SK-N-SH treated with all-trans-retinoic acid at 6 μM for 48 hours (cell line): ENCODE measurements around the gene CRAT.

Experiments used
- ATAC-seq: fragments of 200-7000 bp; cut with Tn5 transposase; 3 replicates; pipeline ENCODE4 v1.9.1; 2020; ENCODE audit warnings: mild to moderate bottlenecking, moderate library complexity
- ARNTL ChIP-seq: fragments of 450-650 bp; formaldehyde crosslinking; IDR thresholded peaks from 2 replicates; pipeline ENCODE4 v1.5.0; 2020; ENCODE audit warnings: low read depth, mild to moderate bottlenecking, moderate library complexity, borderline replicate concordance
- CSDC2 ChIP-seq: fragments of 250-450 bp; sonication (Bioruptor Pico); IDR thresholded peaks from 2 replicates; pipeline ENCODE4 v1.5.0; 2020; ENCODE audit warnings: mild to moderate bottlenecking, moderate library complexity
- ESRRG ChIP-seq: fragments of 250-450 bp; sonication (Bioruptor Pico); IDR thresholded peaks from 2 replicates; pipeline ENCODE4 v1.6.1; 2021; ENCODE audit warnings: mild to moderate bottlenecking
- GLIS3 ChIP-seq: fragments of 250-450 bp; sonication (Bioruptor Pico); IDR thresholded peaks from 2 replicates; pipeline ENCODE4 v1.5.0; 2020; ENCODE audit warnings: mild to moderate bottlenecking, moderate library complexity
- ISL1 ChIP-seq: fragments of 250-450 bp; sonication (Bioruptor Pico); IDR thresholded peaks from 2 replicates; pipeline ENCODE4 v2.1.2; 2022; ENCODE audit warnings: mild to moderate bottlenecking, moderate library complexity
- OSR1 ChIP-seq: fragments of 250-450 bp; sonication (Bioruptor Pico); IDR thresholded peaks from 2 replicates; pipeline ENCODE4 v1.8.0; 2022; ENCODE audit warnings: moderate library complexity, mild to moderate bottlenecking, inconsistent platforms
- RARB ChIP-seq: fragments of 250-450 bp; sonication (Bioruptor Pico); IDR thresholded peaks from 2 replicates; pipeline ENCODE4 v1.8.0; 2021; ENCODE audit warnings: mild to moderate bottlenecking, moderate library complexity
- SNAI2 ChIP-seq: fragments of 250-450 bp; sonication (Bioruptor Pico); IDR thresholded peaks from 2 replicates; pipeline ENCODE4 v1.5.0; 2020; ENCODE audit warnings: mild to moderate bottlenecking, moderate library complexity
- TCF4 ChIP-seq: fragments of 250-450 bp; sonication (Bioruptor Pico); IDR thresholded peaks from 2 replicates; pipeline ENCODE4 v1.8.0; 2021; ENCODE audit warnings: mild to moderate bottlenecking, moderate library complexity, borderline replicate concordance
- ZC3H10 ChIP-seq: fragments of 250-450 bp; sonication (Bioruptor Pico); IDR thresholded peaks from 2 replicates; pipeline ENCODE4 v1.5.1; 2021; ENCODE audit warnings: mild to moderate bottlenecking, moderate library complexity
- ZFP30 ChIP-seq: fragments of 450-650 bp; formaldehyde crosslinking; IDR thresholded peaks from 2 replicates; pipeline ENCODE4 v1.5.0; 2022; ENCODE audit warnings: mild to moderate bottlenecking, moderate library complexity
- ZNF70 ChIP-seq: fragments of 450-650 bp; formaldehyde crosslinking; IDR thresholded peaks from 2 replicates; pipeline ENCODE4 v1.5.0; 2020; ENCODE audit warnings: mild to moderate bottlenecking, moderate library complexity
- TF ChIP-seq, protein P1 (sequence below): fragments of 250-450 bp; sonication (Bioruptor Pico); IDR thresholded peaks from 2 replicates; pipeline ENCODE4 v1.8.0; 2020; ENCODE audit warnings: mild to moderate bottlenecking, moderate library complexity, borderline replicate concordance
- TF ChIP-seq, protein P2 (sequence below): fragments of 250-450 bp; sonication (Bioruptor Pico); IDR thresholded peaks from 2 replicates; pipeline ENCODE4 v1.8.0; 2021; ENCODE audit warnings: low read depth, mild to moderate bottlenecking, moderate library complexity, borderline replicate concordance
- TF ChIP-seq, protein P3 (sequence below): fragments of 250-450 bp; sonication (Bioruptor Pico); IDR thresholded peaks from 2 replicates; pipeline ENCODE4 v1.5.0; 2020; ENCODE audit warnings: mild to moderate bottlenecking, moderate library complexity
- TF ChIP-seq, protein P4 (sequence below): fragments of 250-450 bp; sonication (Bioruptor Pico); IDR thresholded peaks from 2 replicates; pipeline ENCODE4 v1.5.1; 2021; ENCODE audit warnings: mild to moderate bottlenecking, moderate library complexity
- TF ChIP-seq, protein P5 (sequence below): fragments of 250-450 bp; sonication (Bioruptor Pico); IDR thresholded peaks from 2 replicates; pipeline ENCODE4 v1.5.1; 2020; ENCODE audit warnings: low read depth, mild to moderate bottlenecking, moderate library complexity

CRAT gene

DNA sequence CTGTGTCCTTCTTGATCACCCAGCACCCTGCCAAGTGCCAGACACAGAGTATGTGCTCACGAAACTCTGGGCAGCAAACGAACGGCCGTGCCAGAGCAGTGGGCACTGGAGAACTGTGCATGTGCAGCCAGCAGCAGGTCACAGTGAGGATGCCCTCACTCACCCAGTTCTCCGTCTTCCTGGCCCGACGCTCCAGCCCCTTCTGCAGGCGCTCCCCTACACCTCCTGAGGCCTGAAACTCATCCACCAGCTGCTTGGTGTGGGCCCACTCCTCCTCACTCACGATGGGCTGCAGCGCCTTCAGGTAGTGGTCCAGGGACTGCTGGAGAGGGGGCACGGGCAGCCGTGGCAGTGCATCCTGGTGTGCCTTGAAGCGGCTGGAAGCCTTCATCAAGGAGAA, 2.9 kb downstream of the CRAT start:
- TF ChIP-seq ARNTL (no peak), ISL1 (CRISPR knock-in tag) (no peak)
- TF ChIP-seq, all 23 proteins: peak for 0
- no peak for ATAC-seq

DNA sequence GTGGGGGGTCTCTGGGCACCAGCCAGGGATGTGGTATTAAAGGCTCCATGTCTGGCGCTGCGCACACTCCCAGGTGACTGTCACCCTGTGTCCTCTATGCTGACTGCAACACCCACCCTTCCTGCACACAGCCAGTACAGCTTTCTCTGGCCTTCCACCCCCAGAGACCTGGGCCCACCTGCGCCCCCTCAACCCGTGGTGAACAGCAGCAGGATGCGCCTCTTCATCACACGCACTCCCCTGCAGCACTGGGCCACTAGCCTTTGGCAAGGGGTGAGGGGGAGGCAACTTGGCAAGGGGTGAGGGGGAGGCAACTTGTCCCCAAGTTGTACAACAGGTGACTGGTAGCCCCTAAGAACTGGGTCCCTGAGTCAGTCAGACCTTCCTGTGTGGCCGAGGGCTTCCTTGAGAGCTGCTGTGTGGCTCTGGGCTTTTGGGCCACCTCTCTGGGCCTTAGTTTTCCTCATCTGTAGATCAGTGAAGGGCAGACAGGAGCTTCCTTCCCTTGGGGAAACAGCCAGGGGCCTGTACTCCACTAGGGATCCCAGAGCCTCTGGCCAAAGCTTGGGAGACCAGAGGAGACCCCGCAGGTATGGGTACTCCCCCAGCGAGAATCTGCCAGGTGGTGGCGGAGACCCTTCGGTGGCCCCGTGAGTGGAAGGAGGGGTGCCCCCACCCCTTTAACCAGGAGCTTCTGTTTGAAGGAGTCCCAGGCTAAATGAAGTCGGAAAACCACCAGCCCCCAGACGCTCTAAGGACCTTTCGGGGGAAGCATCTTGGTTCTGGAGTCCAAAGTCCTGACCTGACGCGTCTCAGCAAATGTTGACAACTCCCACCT, 4.5 kb downstream of the CRAT start:
- no peak for TF ChIP-seq ZNF70 (CRISPR knock-in tag)
- TF ChIP-seq, protein P1, sequence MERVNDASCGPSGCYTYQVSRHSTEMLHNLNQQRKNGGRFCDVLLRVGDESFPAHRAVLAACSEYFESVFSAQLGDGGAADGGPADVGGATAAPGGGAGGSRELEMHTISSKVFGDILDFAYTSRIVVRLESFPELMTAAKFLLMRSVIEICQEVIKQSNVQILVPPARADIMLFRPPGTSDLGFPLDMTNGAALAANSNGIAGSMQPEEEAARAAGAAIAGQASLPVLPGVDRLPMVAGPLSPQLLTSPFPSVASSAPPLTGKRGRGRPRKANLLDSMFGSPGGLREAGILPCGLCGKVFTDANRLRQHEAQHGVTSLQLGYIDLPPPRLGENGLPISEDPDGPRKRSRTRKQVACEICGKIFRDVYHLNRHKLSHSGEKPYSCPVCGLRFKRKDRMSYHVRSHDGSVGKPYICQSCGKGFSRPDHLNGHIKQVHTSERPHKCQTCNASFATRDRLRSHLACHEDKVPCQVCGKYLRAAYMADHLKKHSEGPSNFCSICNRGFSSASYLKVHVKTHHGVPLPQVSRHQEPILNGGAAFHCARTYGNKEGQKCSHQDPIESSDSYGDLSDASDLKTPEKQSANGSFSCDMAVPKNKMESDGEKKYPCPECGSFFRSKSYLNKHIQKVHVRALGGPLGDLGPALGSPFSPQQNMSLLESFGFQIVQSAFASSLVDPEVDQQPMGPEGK (CRISPR knock-in tag) = no peak
- no peak for TF ChIP-seq GLIS3 (CRISPR knock-in tag)
- TF ChIP-seq TCF4 (CRISPR knock-in tag) = no peak
- TF ChIP-seq, protein P2, sequence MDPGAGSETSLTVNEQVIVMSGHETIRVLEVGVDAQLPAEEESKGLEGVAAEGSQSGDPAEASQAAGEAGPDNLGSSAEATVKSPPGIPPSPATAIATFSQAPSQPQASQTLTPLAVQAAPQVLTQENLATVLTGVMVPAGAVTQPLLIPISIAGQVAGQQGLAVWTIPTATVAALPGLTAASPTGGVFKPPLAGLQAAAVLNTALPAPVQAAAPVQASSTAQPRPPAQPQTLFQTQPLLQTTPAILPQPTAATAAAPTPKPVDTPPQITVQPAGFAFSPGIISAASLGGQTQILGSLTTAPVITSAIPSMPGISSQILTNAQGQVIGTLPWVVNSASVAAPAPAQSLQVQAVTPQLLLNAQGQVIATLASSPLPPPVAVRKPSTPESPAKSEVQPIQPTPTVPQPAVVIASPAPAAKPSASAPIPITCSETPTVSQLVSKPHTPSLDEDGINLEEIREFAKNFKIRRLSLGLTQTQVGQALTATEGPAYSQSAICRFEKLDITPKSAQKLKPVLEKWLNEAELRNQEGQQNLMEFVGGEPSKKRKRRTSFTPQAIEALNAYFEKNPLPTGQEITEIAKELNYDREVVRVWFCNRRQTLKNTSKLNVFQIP = no peak
- no peak for TF ChIP-seq SNAI2
- TF ChIP-seq ARNTL = no peak
- TF ChIP-seq, protein P3, sequence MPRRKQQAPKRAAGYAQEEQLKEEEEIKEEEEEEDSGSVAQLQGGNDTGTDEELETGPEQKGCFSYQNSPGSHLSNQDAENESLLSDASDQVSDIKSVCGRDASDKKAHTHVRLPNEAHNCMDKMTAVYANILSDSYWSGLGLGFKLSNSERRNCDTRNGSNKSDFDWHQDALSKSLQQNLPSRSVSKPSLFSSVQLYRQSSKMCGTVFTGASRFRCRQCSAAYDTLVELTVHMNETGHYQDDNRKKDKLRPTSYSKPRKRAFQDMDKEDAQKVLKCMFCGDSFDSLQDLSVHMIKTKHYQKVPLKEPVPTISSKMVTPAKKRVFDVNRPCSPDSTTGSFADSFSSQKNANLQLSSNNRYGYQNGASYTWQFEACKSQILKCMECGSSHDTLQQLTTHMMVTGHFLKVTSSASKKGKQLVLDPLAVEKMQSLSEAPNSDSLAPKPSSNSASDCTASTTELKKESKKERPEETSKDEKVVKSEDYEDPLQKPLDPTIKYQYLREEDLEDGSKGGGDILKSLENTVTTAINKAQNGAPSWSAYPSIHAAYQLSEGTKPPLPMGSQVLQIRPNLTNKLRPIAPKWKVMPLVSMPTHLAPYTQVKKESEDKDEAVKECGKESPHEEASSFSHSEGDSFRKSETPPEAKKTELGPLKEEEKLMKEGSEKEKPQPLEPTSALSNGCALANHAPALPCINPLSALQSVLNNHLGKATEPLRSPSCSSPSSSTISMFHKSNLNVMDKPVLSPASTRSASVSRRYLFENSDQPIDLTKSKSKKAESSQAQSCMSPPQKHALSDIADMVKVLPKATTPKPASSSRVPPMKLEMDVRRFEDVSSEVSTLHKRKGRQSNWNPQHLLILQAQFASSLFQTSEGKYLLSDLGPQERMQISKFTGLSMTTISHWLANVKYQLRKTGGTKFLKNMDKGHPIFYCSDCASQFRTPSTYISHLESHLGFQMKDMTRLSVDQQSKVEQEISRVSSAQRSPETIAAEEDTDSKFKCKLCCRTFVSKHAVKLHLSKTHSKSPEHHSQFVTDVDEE (CRISPR knock-in tag) = no peak
- TF ChIP-seq ZFP30 = no peak
- no peak for TF ChIP-seq RARB (CRISPR knock-in tag)
- TF ChIP-seq OSR1 = no peak
- TF ChIP-seq ESRRG (CRISPR knock-in tag) = no peak
- TF ChIP-seq, all 23 proteins: peak for 0
- ATAC-seq = no peak

DNA sequence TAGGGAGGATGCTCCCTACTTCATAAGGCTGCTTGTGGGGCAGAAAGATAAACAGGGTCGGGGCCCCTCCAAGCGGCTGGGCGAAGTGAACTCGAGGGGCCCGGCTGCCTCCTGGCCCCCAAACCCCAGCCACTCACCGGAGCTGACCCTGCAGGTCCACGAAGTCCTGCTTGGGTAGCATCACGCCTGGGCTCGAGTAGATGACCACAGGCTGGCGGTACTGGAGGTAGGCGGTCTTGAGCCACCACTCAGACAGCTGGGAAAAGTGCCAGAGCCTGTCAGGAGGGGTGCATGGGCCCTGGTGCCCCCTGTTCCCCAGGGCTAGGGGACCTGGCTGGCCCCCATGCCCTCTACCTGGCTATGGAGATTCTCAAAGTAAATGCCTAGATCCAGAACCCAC, 6.5 kb downstream of the CRAT start:
- TF ChIP-seq ESRRG (CRISPR knock-in tag) = no peak
- TF ChIP-seq, protein P4, sequence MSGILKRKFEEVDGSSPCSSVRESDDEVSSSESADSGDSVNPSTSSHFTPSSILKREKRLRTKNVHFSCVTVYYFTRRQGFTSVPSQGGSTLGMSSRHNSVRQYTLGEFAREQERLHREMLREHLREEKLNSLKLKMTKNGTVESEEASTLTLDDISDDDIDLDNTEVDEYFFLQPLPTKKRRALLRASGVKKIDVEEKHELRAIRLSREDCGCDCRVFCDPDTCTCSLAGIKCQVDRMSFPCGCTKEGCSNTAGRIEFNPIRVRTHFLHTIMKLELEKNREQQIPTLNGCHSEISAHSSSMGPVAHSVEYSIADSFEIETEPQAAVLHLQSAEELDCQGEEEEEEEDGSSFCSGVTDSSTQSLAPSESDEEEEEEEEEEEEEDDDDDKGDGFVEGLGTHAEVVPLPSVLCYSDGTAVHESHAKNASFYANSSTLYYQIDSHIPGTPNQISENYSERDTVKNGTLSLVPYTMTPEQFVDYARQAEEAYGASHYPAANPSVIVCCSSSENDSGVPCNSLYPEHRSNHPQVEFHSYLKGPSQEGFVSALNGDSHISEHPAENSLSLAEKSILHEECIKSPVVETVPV = no peak
- TF ChIP-seq, protein P5, sequence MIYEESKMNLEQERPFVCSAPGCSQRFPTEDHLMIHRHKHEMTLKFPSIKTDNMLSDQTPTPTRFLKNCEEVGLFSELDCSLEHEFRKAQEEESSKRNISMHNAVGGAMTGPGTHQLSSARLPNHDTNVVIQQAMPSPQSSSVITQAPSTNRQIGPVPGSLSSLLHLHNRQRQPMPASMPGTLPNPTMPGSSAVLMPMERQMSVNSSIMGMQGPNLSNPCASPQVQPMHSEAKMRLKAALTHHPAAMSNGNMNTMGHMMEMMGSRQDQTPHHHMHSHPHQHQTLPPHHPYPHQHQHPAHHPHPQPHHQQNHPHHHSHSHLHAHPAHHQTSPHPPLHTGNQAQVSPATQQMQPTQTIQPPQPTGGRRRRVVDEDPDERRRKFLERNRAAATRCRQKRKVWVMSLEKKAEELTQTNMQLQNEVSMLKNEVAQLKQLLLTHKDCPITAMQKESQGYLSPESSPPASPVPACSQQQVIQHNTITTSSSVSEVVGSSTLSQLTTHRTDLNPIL = no peak
- TF ChIP-seq, protein P2 = no peak
- TF ChIP-seq ZC3H10 (CRISPR knock-in tag) = no peak
- ATAC-seq = no peak

DNA sequence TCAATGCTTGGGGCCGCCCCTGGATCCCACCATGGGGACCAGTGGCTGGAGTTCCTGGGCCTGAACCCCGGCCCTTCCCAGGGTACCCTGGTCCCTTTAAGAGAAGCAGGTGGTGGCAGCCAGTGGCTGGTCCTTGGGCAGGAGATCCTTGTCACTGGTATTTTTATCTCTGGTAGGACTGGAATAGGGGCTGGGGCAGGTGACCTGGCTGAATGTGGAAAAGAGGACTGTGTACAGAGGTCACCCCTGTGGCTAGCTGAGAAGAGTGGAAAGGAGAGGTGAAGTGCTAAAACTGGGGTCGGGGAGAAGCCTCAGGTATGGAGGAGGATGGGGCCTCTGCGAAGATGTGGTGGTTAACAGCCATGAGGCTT, 7.0 kb downstream of the CRAT start:
- ATAC-seq = no peak; the same call in 2 of the 3 replicates
- TF ChIP-seq GLIS3 (CRISPR knock-in tag) = no peak
- no peak for TF ChIP-seq ARNTL
- TF ChIP-seq, protein P4 = no peak
- TF ChIP-seq CSDC2 (CRISPR knock-in tag) = no peak
